HepG2 (cell line): ENCODE results near the gene ARHGAP21. TPM values are rescaled to one million over a fixed set of nuclear protein-coding genes. Genes with fewer than 3 reads are reported as not detected.

Source experiments
- ATF7 ChIP-seq, 2 experiments: fragments of 450-650 bp in 1 of 2; sonication (generic) in 1 of 2; formaldehyde crosslinking in 1 of 2; IDR thresholded peaks; 2 replicates each; pipeline versions ENCODE4 v1.4.0 to v1.6.1; 2016 to 2020; ENCODE audit warnings: antibody characterized with exemption in 1 of 2, mild to moderate bottlenecking in 1 of 2, missing genetic modification reagents in 1 of 2
- DNMT3B ChIP-seq: conservative IDR thresholded peaks from 2 replicates; pipeline ENCODE4 v1.6.1; 2016; ENCODE audit warnings: missing biosample characterization, control low read depth
- HNRNPK ChIP-seq: fragments of 200-400 bp; formaldehyde crosslinking; IDR thresholded peaks from 2 replicates; pipeline ENCODE4 v1.6.1; 2018; ENCODE audit warnings: low read length, low read depth, moderate library complexity, mild to moderate bottlenecking; ENCODE audit not compliant: poor library complexity, severe bottlenecking
- HNRNPL ChIP-seq: fragments of 200-400 bp; formaldehyde crosslinking; IDR thresholded peaks from 2 replicates; pipeline ENCODE4 v1.6.1; 2017; ENCODE audit warnings: mild to moderate bottlenecking, low read depth, low read length
- MAF1 ChIP-seq: sonication (generic); formaldehyde crosslinking; IDR thresholded peaks from 2 replicates; pipeline ENCODE4 v1.5.0; 2020; ENCODE audit warnings: missing genetic modification reagents, borderline replicate concordance
- MBD4 ChIP-seq: IDR thresholded peaks from 2 replicates; pipeline ENCODE4 v1.6.1; 2012; ENCODE audit warnings: low read length, inconsistent platforms, borderline replicate concordance
- MTF1 ChIP-seq: sonication (generic); formaldehyde crosslinking; IDR thresholded peaks from 2 replicates; pipeline ENCODE4 v1.5.0; 2020; ENCODE audit warnings: missing genetic modification reagents
- NCOA5 ChIP-seq: sonication (generic); formaldehyde crosslinking; IDR thresholded peaks from 2 replicates; pipeline ENCODE4 v1.4.0; 2020; ENCODE audit warnings: missing genetic modification reagents
- RAD51 ChIP-seq: fragments of 450-650 bp; IDR thresholded peaks from 2 replicates; pipeline ENCODE4 v1.6.1; 2016; ENCODE audit warnings: borderline replicate concordance
- SNRNP70 ChIP-seq: fragments of 200-400 bp; formaldehyde crosslinking; IDR thresholded peaks from 2 replicates; pipeline ENCODE4 v1.6.1; 2017; ENCODE audit warnings: mild to moderate bottlenecking, low read depth, low read length, moderate library complexity
- SRSF1 ChIP-seq: fragments of 200-400 bp; formaldehyde crosslinking; optimal IDR thresholded peaks from 2 replicates; pipeline ENCODE3; 2017; ENCODE audit warnings: mild to moderate bottlenecking, low read depth, low read length, moderate library complexity
- SRY ChIP-seq: sonication (generic); formaldehyde crosslinking; IDR thresholded peaks from 2 replicates; pipeline ENCODE4 v1.8.0; 2022; ENCODE audit warnings: mild to moderate bottlenecking, missing genetic modification reagents
- ZBTB46 ChIP-seq: sonication (generic); formaldehyde crosslinking; IDR thresholded peaks from 2 replicates; pipeline ENCODE4 v1.4.0; 2020; ENCODE audit warnings: mild to moderate bottlenecking, missing genetic modification reagents, borderline replicate concordance
- ZNF263 ChIP-seq: sonication (generic); formaldehyde crosslinking; IDR thresholded peaks from 2 replicates; pipeline ENCODE4 v1.4.0; 2020; ENCODE audit warnings: missing genetic modification reagents
- ZNF431 ChIP-seq: sonication (generic); formaldehyde crosslinking; IDR thresholded peaks from 2 replicates; pipeline ENCODE4 v1.9.0; 2022; ENCODE audit warnings: missing genetic modification reagents, low read depth, mild to moderate bottlenecking, borderline replicate concordance
- ZNF562 ChIP-seq: sonication (generic); formaldehyde crosslinking; IDR thresholded peaks from 2 replicates; pipeline ENCODE4 v1.8.0; 2022; ENCODE audit warnings: missing genetic modification reagents, borderline replicate concordance
- polyA plus RNA-seq, 8 experiments: library from polyadenylated mRNA; depleted of rRNA in 3 of 8; stranded (reverse) in 7 of 8; unstranded in 1 of 8; fragments of >200 nt; fragmentation: Illumina TruSeq in 4 of 8; extraction: Trizol in 4 of 8; gene quantifications; 2 replicates each; pipeline versions ENCODE4 v1.2.1 to v1.2.3, GENCODE V29; 2011 to 2016; ENCODE audit warnings: low read depth in 4 of 8, missing spikeins in 1 of 8, mixed read lengths in 1 of 8; ENCODE audit not compliant: insufficient read depth in 1 of 8
- total RNA-seq, 5 experiments: library from RNA; depleted of rRNA; stranded (reverse); fragments of >200 nt; fragmentation: Illumina TruSeq; extraction: Trizol; gene quantifications; 2 replicates each; pipeline ENCODE4 v1.2.3, GENCODE V29; 2016; ENCODE audit warnings: low read depth in 1 of 5
- TF ChIP-seq, protein P1 (sequence below): sonication (generic); formaldehyde crosslinking; IDR thresholded peaks from 2 replicates; pipeline ENCODE4 v1.4.0; 2020; ENCODE audit warnings: missing genetic modification reagents, mild to moderate bottlenecking, borderline replicate concordance
- TF ChIP-seq, protein P2 (sequence below): sonication (generic); formaldehyde crosslinking; IDR thresholded peaks from 2 replicates; pipeline ENCODE4 v1.4.0; 2020; ENCODE audit warnings: mild to moderate bottlenecking, missing genetic modification reagents
- TF ChIP-seq, protein P3 (sequence below): sonication (generic); formaldehyde crosslinking; IDR thresholded peaks from 2 replicates; pipeline ENCODE4 v1.4.0; 2020; ENCODE audit warnings: missing genetic modification reagents
- TF ChIP-seq, protein P4 (sequence below): sonication (generic); formaldehyde crosslinking; IDR thresholded peaks from 2 replicates; pipeline ENCODE4 v1.4.0; 2020; ENCODE audit warnings: missing genetic modification reagents, borderline replicate concordance

ARHGAP21 gene
- total and polyA plus RNA-seq, 2 of the 13 experiments (the other 11 are each of a cell fraction or from before 2014, with no cell fraction given): 23.9 to 26.6 TPM

GRCh38 chr10:24724381-24725228 lies 918 bp upstream of the ARHGAP21 start (continued):
- TF ChIP-seq, protein P1, sequence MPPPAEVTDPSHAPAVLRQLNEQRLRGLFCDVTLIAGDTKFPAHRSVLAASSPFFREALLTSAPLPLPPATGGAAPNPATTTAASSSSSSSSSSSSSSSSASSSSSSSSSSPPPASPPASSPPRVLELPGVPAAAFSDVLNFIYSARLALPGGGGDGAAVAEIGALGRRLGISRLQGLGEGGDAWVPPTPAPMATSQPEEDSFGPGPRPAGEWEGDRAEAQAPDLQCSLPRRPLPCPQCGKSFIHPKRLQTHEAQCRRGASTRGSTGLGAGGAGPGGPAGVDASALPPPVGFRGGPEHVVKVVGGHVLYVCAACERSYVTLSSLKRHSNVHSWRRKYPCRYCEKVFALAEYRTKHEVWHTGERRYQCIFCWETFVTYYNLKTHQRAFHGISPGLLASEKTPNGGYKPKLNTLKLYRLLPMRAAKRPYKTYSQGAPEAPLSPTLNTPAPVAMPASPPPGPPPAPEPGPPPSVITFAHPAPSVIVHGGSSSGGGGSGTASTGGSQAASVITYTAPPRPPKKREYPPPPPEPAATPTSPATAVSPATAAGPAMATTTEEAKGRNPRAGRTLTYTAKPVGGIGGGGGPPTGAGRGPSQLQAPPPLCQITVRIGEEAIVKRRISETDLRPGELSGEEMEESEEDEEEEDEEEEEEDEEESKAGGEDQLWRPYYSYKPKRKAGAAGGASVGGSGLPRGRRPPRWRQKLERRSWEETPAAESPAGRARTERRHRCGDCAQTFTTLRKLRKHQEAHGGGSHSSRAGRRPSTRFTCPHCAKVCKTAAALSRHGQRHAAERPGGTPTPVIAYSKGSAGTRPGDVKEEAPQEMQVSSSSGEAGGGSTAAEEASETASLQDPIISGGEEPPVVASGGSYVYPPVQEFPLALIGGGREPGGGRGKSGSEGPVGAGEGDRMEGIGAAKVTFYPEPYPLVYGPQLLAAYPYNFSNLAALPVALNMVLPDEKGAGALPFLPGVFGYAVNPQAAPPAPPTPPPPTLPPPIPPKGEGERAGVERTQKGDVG (CRISPR knock-in tag): no peak
- TF ChIP-seq ATF7 (IDR thresholded peaks at IDR 0.05): no peak
- no peak for TF ChIP-seq ATF7 (CRISPR knock-in tag; IDR thresholded peaks at IDR 0.05)
- TF ChIP-seq MTF1 (CRISPR knock-in tag): no peak
- TF ChIP-seq, protein P2, sequence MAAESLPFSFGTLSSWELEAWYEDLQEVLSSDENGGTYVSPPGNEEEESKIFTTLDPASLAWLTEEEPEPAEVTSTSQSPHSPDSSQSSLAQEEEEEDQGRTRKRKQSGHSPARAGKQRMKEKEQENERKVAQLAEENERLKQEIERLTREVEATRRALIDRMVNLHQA (CRISPR knock-in tag): no peak
- TF ChIP-seq HNRNPL: 0 out of 2 replicates have a peak, but pooled peaks have one; percentile 6
- no peak for TF ChIP-seq ZBTB46
- no peak for TF ChIP-seq DNMT3B (CRISPR knock-in tag)
- TF ChIP-seq ZNF263: peak; percentile 76
- no peak for TF ChIP-seq MAF1 (CRISPR knock-in tag)
- no peak for TF ChIP-seq SNRNP70
- TF ChIP-seq MBD4: no peak
- TF ChIP-seq RAD51: no peak
- TF ChIP-seq ZNF562: no peak
- no peak for TF ChIP-seq NCOA5 (CRISPR knock-in tag)
- no peak for TF ChIP-seq HNRNPK
- no peak for TF ChIP-seq ZNF431 (CRISPR knock-in tag)
- TF ChIP-seq SRY (CRISPR knock-in tag): no peak
- TF ChIP-seq, protein P3, sequence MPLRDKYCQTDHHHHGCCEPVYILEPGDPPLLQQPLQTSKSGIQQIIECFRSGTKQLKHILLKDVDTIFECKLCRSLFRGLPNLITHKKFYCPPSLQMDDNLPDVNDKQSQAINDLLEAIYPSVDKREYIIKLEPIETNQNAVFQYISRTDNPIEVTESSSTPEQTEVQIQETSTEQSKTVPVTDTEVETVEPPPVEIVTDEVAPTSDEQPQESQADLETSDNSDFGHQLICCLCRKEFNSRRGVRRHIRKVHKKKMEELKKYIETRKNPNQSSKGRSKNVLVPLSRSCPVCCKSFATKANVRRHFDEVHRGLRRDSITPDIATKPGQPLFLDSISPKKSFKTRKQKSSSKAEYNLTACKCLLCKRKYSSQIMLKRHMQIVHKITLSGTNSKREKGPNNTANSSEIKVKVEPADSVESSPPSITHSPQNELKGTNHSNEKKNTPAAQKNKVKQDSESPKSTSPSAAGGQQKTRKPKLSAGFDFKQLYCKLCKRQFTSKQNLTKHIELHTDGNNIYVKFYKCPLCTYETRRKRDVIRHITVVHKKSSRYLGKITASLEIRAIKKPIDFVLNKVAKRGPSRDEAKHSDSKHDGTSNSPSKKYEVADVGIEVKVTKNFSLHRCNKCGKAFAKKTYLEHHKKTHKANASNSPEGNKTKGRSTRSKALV (CRISPR knock-in tag): 0 out of 2 replicates have a peak, but pooled peaks have one; percentile 24
- no peak for TF ChIP-seq SRSF1
- TF ChIP-seq, protein P4, sequence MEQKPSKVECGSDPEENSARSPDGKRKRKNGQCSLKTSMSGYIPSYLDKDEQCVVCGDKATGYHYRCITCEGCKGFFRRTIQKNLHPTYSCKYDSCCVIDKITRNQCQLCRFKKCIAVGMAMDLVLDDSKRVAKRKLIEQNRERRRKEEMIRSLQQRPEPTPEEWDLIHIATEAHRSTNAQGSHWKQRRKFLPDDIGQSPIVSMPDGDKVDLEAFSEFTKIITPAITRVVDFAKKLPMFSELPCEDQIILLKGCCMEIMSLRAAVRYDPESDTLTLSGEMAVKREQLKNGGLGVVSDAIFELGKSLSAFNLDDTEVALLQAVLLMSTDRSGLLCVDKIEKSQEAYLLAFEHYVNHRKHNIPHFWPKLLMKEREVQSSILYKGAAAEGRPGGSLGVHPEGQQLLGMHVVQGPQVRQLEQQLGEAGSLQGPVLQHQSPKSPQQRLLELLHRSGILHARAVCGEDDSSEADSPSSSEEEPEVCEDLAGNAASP (CRISPR knock-in tag): no peak
